IMR-90 (cell line): Measurements from ENCODE around the gene HINT3. TPM values are rescaled to one million over a fixed set of nuclear protein-coding genes. Genes with fewer than 3 reads are reported as not detected.
A peak's percentile ranks its signal among the peaks of the same experiment; 100 is the strongest.

ENCODE experiments used
- ATAC-seq: fragments of 200-7000 bp; cut with Tn5 transposase; 2 replicates; pipeline ENCODE4 v1.9.1; 2020; ENCODE audit warnings: low read depth, mild to moderate bottlenecking, moderate library complexity
- BruUV-seq: library from RNA; stranded (reverse); fragments of 400-500 nt; replicated peaks from 2 replicates; lab custom pipeline; 2021; lab: Mats Ljungman, UMichigan
- CTCF ChIA-PET: fragments of 300-600 bp; formaldehyde crosslinking; extraction: SDS; loops from one replicate; lab custom pipeline; 2021; ENCODE audit warnings: antibody characterized with exemption; lab: Yijun Ruan, JAX
- POLR2A ChIA-PET: fragments of 300-600 bp; sonication (Branson Sonifier 250); formaldehyde crosslinking; loops from one replicate; lab custom pipeline; 2022; ENCODE audit warnings: antibody characterized with exemption; ENCODE audit not compliant: unreplicated experiment; lab: Charles Lee
- DNase-seq: peaks from one replicate; pipeline ENCODE4 v3.0.0; 2013
- H2AFZ ChIP-seq: replicated peaks from 2 replicates; pipeline ENCODE3; 2013; ENCODE audit warnings: low read length, mild to moderate bottlenecking; ENCODE audit not compliant: poor library complexity
- H2AK5ac ChIP-seq: 2 replicates; pipeline ENCODE4 v1.6.1; 2013; ENCODE audit warnings: low read depth, low read length, inconsistent platforms
- H2AK9ac ChIP-seq: replicated peaks from 2 replicates; pipeline ENCODE3; 2013; ENCODE audit warnings: mild to moderate bottlenecking, low read depth, low read length, moderate library complexity; ENCODE audit not compliant: poor library complexity
- H2BK120ac ChIP-seq: 2 replicates; pipeline ENCODE4 v1.6.1; 2013; ENCODE audit warnings: low read depth, low read length, inconsistent platforms
- H2BK15ac ChIP-seq: 3 replicates; pipeline ENCODE4 v1.6.1; 2013; ENCODE audit warnings: low read depth, low read length, inconsistent platforms
- H2BK20ac ChIP-seq: 2 replicates; pipeline ENCODE4 v1.6.1; 2013; ENCODE audit warnings: low read depth, mild to moderate bottlenecking, inconsistent platforms, low read length, moderate library complexity
- H2BK5ac ChIP-seq: 2 replicates; pipeline ENCODE4 v1.6.1; 2013; ENCODE audit warnings: mild to moderate bottlenecking, low read depth, low read length, inconsistent platforms; ENCODE audit not compliant: poor library complexity, severe bottlenecking
- H3K14ac ChIP-seq: replicated peaks from 2 replicates; pipeline ENCODE4 v1.6.1; 2013; ENCODE audit warnings: low read depth, low read length, inconsistent platforms
- H3K18ac ChIP-seq: 2 replicates; pipeline ENCODE4 v1.6.1; 2013; ENCODE audit warnings: low read depth, low read length, control low read depth
- H3K23ac ChIP-seq: 2 replicates; pipeline ENCODE4 v1.6.1; 2013; ENCODE audit warnings: low read depth, low read length, inconsistent platforms
- H3K27ac ChIP-seq: 2 replicates; pipeline ENCODE4 v1.5.1; 2013; ENCODE audit warnings: mild to moderate bottlenecking, control low read depth, low read length; ENCODE audit not compliant: insufficient read depth
- H3K27me3 ChIP-seq: 2 replicates; pipeline ENCODE4 v1.6.1; 2013; ENCODE audit warnings: low read length; ENCODE audit not compliant: control insufficient read depth, insufficient read depth
- H3K36me3 ChIP-seq: 2 replicates; pipeline ENCODE4 v1.6.1; 2013; ENCODE audit warnings: low read length, mixed read lengths; ENCODE audit not compliant: control insufficient read depth, insufficient read depth
- H3K4ac ChIP-seq: 2 replicates; pipeline ENCODE4 v1.6.1; 2013; ENCODE audit warnings: low read depth, low read length, inconsistent platforms
- H3K4me1 ChIP-seq: 2 replicates; pipeline ENCODE4 v1.6.1; 2013; ENCODE audit warnings: low read length, mixed read lengths; ENCODE audit not compliant: control insufficient read depth, insufficient read depth
- H3K4me2 ChIP-seq: 2 replicates; pipeline ENCODE4 v1.6.1; 2013; ENCODE audit warnings: low read depth, mild to moderate bottlenecking, control low read depth, low read length, moderate library complexity
- H3K4me3 ChIP-seq: 2 replicates; pipeline ENCODE4 v1.5.1; 2013; ENCODE audit warnings: low read depth, mild to moderate bottlenecking, control low read depth, low read length, moderate library complexity; ENCODE audit not compliant: insufficient read depth
- H3K56ac ChIP-seq: 2 replicates; pipeline ENCODE4 v1.6.1; 2013; ENCODE audit warnings: low read length, inconsistent platforms; ENCODE audit not compliant: insufficient read depth; ENCODE audit errors: extremely low read depth
- H3K79me1 ChIP-seq, 2 experiments: 2 replicates each; pipeline ENCODE4 v1.6.1; 2013; ENCODE audit warnings: low read length in 2 of 2, inconsistent platforms in 1 of 2, low read depth in 1 of 2
- H3K9ac ChIP-seq: 2 replicates; pipeline ENCODE4 v1.6.1; 2013; ENCODE audit warnings: low read depth, low read length, control low read depth
- H3K9me1 ChIP-seq: 2 replicates; pipeline ENCODE4 v1.6.1; 2013; ENCODE audit warnings: low read length, inconsistent platforms; ENCODE audit not compliant: insufficient read depth
- H3K9me3 ChIP-seq: 2 replicates; pipeline ENCODE4 v1.6.1; 2013; ENCODE audit warnings: low read length; ENCODE audit not compliant: control insufficient read depth, insufficient read depth
- H4K20me1 ChIP-seq: 2 replicates; pipeline ENCODE4 v1.6.1; 2013; ENCODE audit warnings: low read length, inconsistent platforms; ENCODE audit not compliant: insufficient read depth
- H4K5ac ChIP-seq: 2 replicates; pipeline ENCODE4 v1.6.1; 2013; ENCODE audit warnings: mild to moderate bottlenecking, low read depth, low read length, control low read depth
- H4K8ac ChIP-seq, 2 experiments: 2 replicates each; pipeline ENCODE4 v1.6.1; 2013; ENCODE audit warnings: low read depth in 2 of 2, low read length in 2 of 2, control low read depth in 1 of 2, inconsistent platforms in 1 of 2
- H4K91ac ChIP-seq: 2 replicates; pipeline ENCODE4 v1.6.1; 2013; ENCODE audit warnings: low read depth, low read length, inconsistent platforms; ENCODE audit not compliant: insufficient read depth
- FOS ChIP-seq: fragments of 150-350 bp; IDR thresholded peaks from 2 replicates; pipeline ENCODE4 v1.6.1; 2016; ENCODE audit warnings: low read depth, low read length
- WGBS, 2 experiments: methylation state at CpG; one replicate each; pipeline versions ENCODE4 v1.1.5 to v1.1.7; 2013; ENCODE audit warnings: missing lambda C conversion rate in 2 of 2; ENCODE audit not compliant: insufficient read length in 1 of 2; ENCODE audit errors: extremely low coverage in 2 of 2; 5-methylcytosine and 5-hydroxymethylcytosine counted together
- dilution Hi-C: fragments of 300-500 bp; cut with HindIII; formaldehyde crosslinking; loops from one replicate; pipeline ENCODE4 v1.14.3; 2018; ENCODE audit warnings: low sequenced_read_pairs; ENCODE audit not compliant: unreplicated experiment
- in situ Hi-C: fragments of 300-500 bp; cut with MboI; formaldehyde crosslinking; loops from 3 replicates; pipeline ENCODE4 v1.14.3; 2019; ENCODE audit warnings: low sequenced_read_pairs, inconsistent platforms, mixed read lengths
- intact Hi-C: fragments of 100-400 bp; cut with micrococcal nuclease; formaldehyde crosslinking; loops from 2 replicates; pipeline ENCODE4 v1.10.0; 2022
- polyA plus RNA-seq, 3 experiments: library from polyadenylated mRNA; depleted of rRNA; stranded (reverse); fragments of >200 nt; gene quantifications; 2 replicates each; pipeline ENCODE4 v1.2.3, GENCODE V29; 2012; ENCODE audit warnings: low replicate concordance in 1 of 3
- total RNA-seq: library from RNA; depleted of rRNA; stranded (reverse); fragments of >200 nt; gene quantifications from 2 replicates; pipeline ENCODE4 v1.2.3, GENCODE V29; 2012

The HINT3 gene
- total and polyA plus RNA-seq, 2 of the 4 experiments (the other 2 are of a cell fraction), result 3.4 to 6.5 TPM

DNA sequence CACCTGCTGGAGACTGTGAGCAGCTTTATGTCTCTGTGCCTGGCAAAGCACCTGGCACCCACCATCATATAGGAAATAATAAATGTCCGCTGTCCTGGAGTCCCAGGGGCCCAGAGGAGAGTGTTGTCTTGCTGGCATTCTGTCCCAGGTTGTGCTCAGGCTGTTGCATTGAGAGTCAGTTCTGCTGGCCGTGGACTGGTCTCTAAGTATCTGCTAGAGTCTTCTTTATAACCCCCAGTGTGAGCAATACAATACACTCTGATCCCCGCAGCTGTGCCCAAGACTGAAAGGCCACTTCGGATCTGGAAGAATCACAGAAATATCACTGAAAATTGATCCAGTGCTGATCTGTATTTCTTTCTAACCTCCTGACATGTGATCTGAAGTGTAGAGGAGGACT lies 38.3 kb upstream of the HINT3 start:
- dilution Hi-C loops, result no loop called here
- no peak overlapping the region for H2AFZ ChIP-seq
- no peaks in the 10 kb centered on the region for H3K27me3 ChIP-seq
- no peak overlapping the region for H3K9ac ChIP-seq
- peaks cover 14% of the 10 kb centered on the region for H3K9me1 ChIP-seq
- H3K79me1 ChIP-seq, result no peaks in the 10 kb centered on the region
- H2AK5ac ChIP-seq, result peak overlapping the region; percentile 40; the same call in 1 of the 2 replicates
- no peaks in the 10 kb centered on the region for H3K9me3 ChIP-seq
- H4K91ac ChIP-seq, result no peak overlapping the region; the same call in 1 of the 2 replicates
- H3K4me3 ChIP-seq, result no peak overlapping the region
- intact Hi-C loops, result no loop called here
- DNase-seq (no peak), ATAC-seq (no peak; the same call in 1 of the 2 replicates)
- H3K4me2 ChIP-seq, result no peak overlapping the region
- no TSS peak for BruUV-seq
- H3K56ac ChIP-seq, result no peak overlapping the region
- no peaks in the 10 kb centered on the region for H4K20me1 ChIP-seq
- H3K14ac ChIP-seq, result no peak overlapping the region; the same call in 1 of the 2 replicates
- ChIA-PET CTCF (interaction anchor here (0.6 kb wide), 1 partner anchor 128 kb away, joined by 3 read pairs; the partner anchor contains the start of gene NCOA7), POLR2A (no interaction called here)
- H3K4ac ChIP-seq, result no peak overlapping the region; the same call in 1 of the 2 replicates
- H2BK15ac ChIP-seq, result 0 out of 3 replicates have a peak overlapping the region, but pooled peaks have one; percentile 17
- H3K4me1 ChIP-seq, result peaks cover 7% of the 10 kb centered on the region
- 80% methylated on average over 1 of the region's 4 CpGs; no CpG with 5 or more reads in 1 of the 2 experiments for WGBS, 2 experiments
- no peak overlapping the region for H2BK20ac ChIP-seq
- H3K18ac ChIP-seq, result no peak overlapping the region; the same call in 1 of the 2 replicates
- H4K5ac ChIP-seq, result peak overlapping the region; percentile 42
- peak overlapping the region; percentile 14; the same call in 1 of the 2 replicates for H3K27ac ChIP-seq
- no peak overlapping the region for H2BK5ac ChIP-seq
- H3K36me3 ChIP-seq, result peaks cover 16% of the 10 kb centered on the region
- no peak overlapping the region for H2AK9ac ChIP-seq
- H3K23ac ChIP-seq, result no peak overlapping the region
- in situ Hi-C loops, result no loop called here
- H2BK120ac ChIP-seq, result no peak overlapping the region
- no peak for TF ChIP-seq FOS
- H4K8ac ChIP-seq, result peak overlapping the region in 1 of 2 experiments; percentile 18; a peak in 3 of 4 replicates
